Measurements from ENCODE around the gene ZBTB7A. TPM values are rescaled to one million over a fixed set of nuclear protein-coding genes. Genes with fewer than 3 reads are reported as not detected.
A peak's percentile ranks its signal among the peaks of the same experiment; 100 is the strongest.

ZBTB7A gene
- total RNA-seq, 1 donor from 2014 or later: 30.6 TPM

- H3K27ac ChIP-seq (replicated peaks): peak overlapping the region; percentile 55
- peak; percentile 68 for DNase-seq
- H3K4me1 ChIP-seq: peaks cover 65% of the 10 kb centered on the region
- no peaks in the 10 kb centered on the region for H3K27me3 ChIP-seq (ENCODE audit: low read depth)
- H3K9me3 ChIP-seq (replicated peaks): no peaks in the 10 kb centered on the region
- TF ChIP-seq, protein P1, sequence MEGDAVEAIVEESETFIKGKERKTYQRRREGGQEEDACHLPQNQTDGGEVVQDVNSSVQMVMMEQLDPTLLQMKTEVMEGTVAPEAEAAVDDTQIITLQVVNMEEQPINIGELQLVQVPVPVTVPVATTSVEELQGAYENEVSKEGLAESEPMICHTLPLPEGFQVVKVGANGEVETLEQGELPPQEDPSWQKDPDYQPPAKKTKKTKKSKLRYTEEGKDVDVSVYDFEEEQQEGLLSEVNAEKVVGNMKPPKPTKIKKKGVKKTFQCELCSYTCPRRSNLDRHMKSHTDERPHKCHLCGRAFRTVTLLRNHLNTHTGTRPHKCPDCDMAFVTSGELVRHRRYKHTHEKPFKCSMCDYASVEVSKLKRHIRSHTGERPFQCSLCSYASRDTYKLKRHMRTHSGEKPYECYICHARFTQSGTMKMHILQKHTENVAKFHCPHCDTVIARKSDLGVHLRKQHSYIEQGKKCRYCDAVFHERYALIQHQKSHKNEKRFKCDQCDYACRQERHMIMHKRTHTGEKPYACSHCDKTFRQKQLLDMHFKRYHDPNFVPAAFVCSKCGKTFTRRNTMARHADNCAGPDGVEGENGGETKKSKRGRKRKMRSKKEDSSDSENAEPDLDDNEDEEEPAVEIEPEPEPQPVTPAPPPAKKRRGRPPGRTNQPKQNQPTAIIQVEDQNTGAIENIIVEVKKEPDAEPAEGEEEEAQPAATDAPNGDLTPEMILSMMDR (IDR thresholded peaks at IDR 0.05; ENCODE audit: borderline replicate concordance): no peak
- peaks cover 70% of the 10 kb centered on the region for H3K36me3 ChIP-seq
- intact Hi-C loops (cut with micrococcal nuclease): no loop called here
- no peak overlapping the region for H3K4me3 ChIP-seq
Observed at GRCh38 chr19:4049432-4049831, 17.3 kb downstream of the ZBTB7A start.

DNA sequence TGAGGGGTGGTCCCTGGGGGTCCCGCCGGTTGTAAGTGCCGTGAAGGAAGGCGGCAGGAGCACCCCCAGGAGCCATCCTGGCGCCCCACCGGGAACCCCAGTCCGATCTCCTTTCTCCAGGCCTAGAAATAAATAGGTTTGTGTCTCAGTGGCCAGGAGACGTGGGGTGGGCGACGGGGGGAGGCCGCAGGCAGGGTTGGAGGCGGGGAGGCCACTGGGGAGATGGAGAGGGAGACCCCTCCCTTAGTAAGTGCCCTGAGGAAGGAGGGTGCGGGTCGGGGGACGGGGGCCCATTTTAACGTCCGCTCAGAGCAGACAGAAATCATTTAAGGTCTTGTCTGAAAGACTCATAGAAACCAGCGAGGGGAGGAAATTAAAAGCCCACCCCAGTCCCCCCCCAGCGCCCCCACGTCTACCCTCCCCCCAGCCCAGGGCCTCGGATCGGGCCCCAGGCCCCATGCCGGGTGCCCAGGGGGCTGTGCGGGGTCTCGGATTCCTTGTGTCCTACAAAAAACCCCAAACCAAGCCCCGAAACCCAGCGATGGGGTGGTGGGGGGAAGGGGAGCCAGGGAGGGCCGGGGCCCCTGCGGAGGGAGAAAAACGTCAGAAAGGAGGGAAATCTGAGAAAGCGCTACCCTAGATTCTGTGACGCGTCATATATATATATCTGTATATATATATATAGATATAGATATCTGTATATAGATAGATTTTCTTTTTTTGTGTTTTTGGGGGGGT lies 19.6 kb downstream of the ZBTB7A start:
- no peak for DNase-seq
- H3K36me3 ChIP-seq: peaks cover 47% of the 10 kb centered on the region
- no peaks in the 10 kb centered on the region for H3K27me3 ChIP-seq (ENCODE audit: low read depth)
- peaks cover 66% of the 10 kb centered on the region for H3K4me1 ChIP-seq
- intact Hi-C loops (cut with micrococcal nuclease): no loop called here
- no peaks in the 10 kb centered on the region for H3K9me3 ChIP-seq (replicated peaks)
- H3K27ac ChIP-seq (replicated peaks): no peak overlapping the region
- TF ChIP-seq, protein P1 (IDR thresholded peaks at IDR 0.05; ENCODE audit: borderline replicate concordance): no peak
- H3K4me3 ChIP-seq: no peak overlapping the region

DNA sequence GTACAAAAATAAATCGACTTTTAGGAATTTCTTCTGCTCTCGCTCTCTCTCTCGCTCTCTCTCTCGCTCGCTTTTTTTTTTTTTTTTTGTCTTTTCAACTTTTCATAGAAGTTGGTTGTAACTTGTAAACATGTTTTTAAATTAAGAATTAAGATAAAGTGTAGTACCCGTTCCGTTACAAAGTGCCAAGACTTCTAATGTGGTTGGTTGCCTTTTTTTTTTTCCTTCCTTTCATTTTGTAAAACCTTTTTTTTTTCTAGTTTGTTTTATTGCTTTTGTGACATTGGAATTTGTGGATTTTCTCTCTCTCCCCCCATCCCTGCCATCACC lies 20.4 kb downstream of the ZBTB7A start:
- DNase-seq: no peak
- H3K27me3 ChIP-seq (ENCODE audit: low read depth): no peaks in the 10 kb centered on the region
- H3K4me3 ChIP-seq: no peak overlapping the region
- H3K4me1 ChIP-seq: peaks cover 61% of the 10 kb centered on the region
- intact Hi-C loops (cut with micrococcal nuclease): no loop called here
- H3K27ac ChIP-seq (replicated peaks): no peak overlapping the region
- H3K9me3 ChIP-seq (replicated peaks): no peaks in the 10 kb centered on the region
- TF ChIP-seq, protein P1 (IDR thresholded peaks at IDR 0.05; ENCODE audit: borderline replicate concordance): no peak
- peaks cover 47% of the 10 kb centered on the region for H3K36me3 ChIP-seq

- H3K27me3 ChIP-seq (ENCODE audit: low read depth): no peaks in the 10 kb centered on the region
- no peaks in the 10 kb centered on the region for H3K9me3 ChIP-seq (replicated peaks)
- TF ChIP-seq, protein P1 (IDR thresholded peaks at IDR 0.05; ENCODE audit: borderline replicate concordance): no peak
- H3K27ac ChIP-seq (replicated peaks): no peak overlapping the region
- peaks cover 47% of the 10 kb centered on the region for H3K36me3 ChIP-seq
- H3K4me1 ChIP-seq: peaks cover 58% of the 10 kb centered on the region
- intact Hi-C loops (cut with micrococcal nuclease): no loop called here
- DNase-seq: no peak
- no peak overlapping the region for H3K4me3 ChIP-seq
Observed at GRCh38 chr19:4045597-4046361, 20.9 kb downstream of the ZBTB7A start.

GRCh38 chr19:4044990-4045465 lies 21.7 kb downstream of the ZBTB7A start:
- Histone ChIP-seq H3K4me3 (no peak overlapping the region), H3K27me3 (ENCODE audit: low read depth) (no peaks in the 10 kb centered on the region), H3K27ac (replicated peaks) (no peak overlapping the region), H3K4me1 (peaks cover 50% of the 10 kb centered on the region), H3K36me3 (peaks cover 47% of the 10 kb centered on the region), H3K9me3 (replicated peaks) (no peaks in the 10 kb centered on the region)
- TF ChIP-seq, protein P1 (IDR thresholded peaks at IDR 0.05; ENCODE audit: borderline replicate concordance): no peak
- intact Hi-C loops (cut with micrococcal nuclease): no loop called here
- DNase-seq: no peak

Measured in left ventricle myocardium inferior (tissue), 1 donor.